Activated naive CD4-positive, alpha-beta T cell treated with anti-CD3 and anti-CD28 coated beads, Interleukin-2, amount 50 U/mL, for 24 hours (primary cell): ENCODE measurements around the gene TMEM121.

ENCODE experiments used
- H3K27ac Mint-ChIP-seq: one replicate; pipeline ENCODE4 v1.8.0; 2021; ENCODE audit warnings: mild to moderate bottlenecking, mixed read lengths
- H3K27me3 Mint-ChIP-seq: one replicate; pipeline ENCODE4 v1.8.0; 2021; ENCODE audit warnings: mixed read lengths
- H3K36me3 Mint-ChIP-seq: one replicate; pipeline ENCODE4 v1.8.0; 2021; ENCODE audit warnings: mixed read lengths
- H3K4me1 Mint-ChIP-seq: one replicate; pipeline ENCODE4 v1.8.0; 2021; ENCODE audit warnings: mixed read lengths
- H3K4me3 Mint-ChIP-seq: one replicate; pipeline ENCODE4 v1.8.0; 2021; ENCODE audit warnings: mild to moderate bottlenecking, mixed read lengths
- H3K9me3 Mint-ChIP-seq: one replicate; pipeline ENCODE4 v1.8.0; 2021; ENCODE audit warnings: mixed read lengths

Gene TMEM121

GRCh38 chr14:105501504-105502291 is 24.7 kb upstream of the TMEM121 start:
- Mint-ChIP-seq H3K4me3 (no peak overlapping the region), H3K27me3 (no peaks in the 10 kb centered on the region), H3K27ac (no peak overlapping the region), H3K36me3 (no peaks in the 10 kb centered on the region), H3K4me1 (no peaks in the 10 kb centered on the region), H3K9me3 (no peaks in the 10 kb centered on the region)

GRCh38 chr14:105502446-105503295 is 23.7 kb upstream of the TMEM121 start:
- Mint-ChIP-seq H3K9me3 (no peaks in the 10 kb centered on the region), H3K27me3 (peaks cover 2% of the 10 kb centered on the region), H3K4me3 (no peak overlapping the region), H3K36me3 (no peaks in the 10 kb centered on the region), H3K4me1 (peaks cover under 1% of the 10 kb centered on the region), H3K27ac (no peak overlapping the region)

- no peaks in the 10 kb centered on the region for H3K36me3 Mint-ChIP-seq
- H3K4me1 Mint-ChIP-seq: peaks cover 4% of the 10 kb centered on the region
- H3K27ac Mint-ChIP-seq: no peak overlapping the region
- peaks cover 6% of the 10 kb centered on the region for H3K27me3 Mint-ChIP-seq
- H3K4me3 Mint-ChIP-seq: no peak overlapping the region
- H3K9me3 Mint-ChIP-seq: no peaks in the 10 kb centered on the region
Measured at GRCh38 chr14:105503296-105503640, 23.1 kb upstream of the TMEM121 start.

GRCh38 chr14:105503935-105504692 is 22.3 kb upstream of the TMEM121 start:
- Mint-ChIP-seq H3K27ac (no peak overlapping the region), H3K4me3 (no peak overlapping the region), H3K36me3 (no peaks in the 10 kb centered on the region), H3K9me3 (no peaks in the 10 kb centered on the region), H3K27me3 (peaks cover 11% of the 10 kb centered on the region), H3K4me1 (peaks cover 4% of the 10 kb centered on the region)

GRCh38 chr14:105505101-105505500 is 21.3 kb upstream of the TMEM121 start:
- H3K27me3 Mint-ChIP-seq: peaks cover 11% of the 10 kb centered on the region
- H3K4me3 Mint-ChIP-seq: no peak overlapping the region
- H3K9me3 Mint-ChIP-seq: no peaks in the 10 kb centered on the region
- peaks cover 4% of the 10 kb centered on the region for H3K4me1 Mint-ChIP-seq
- H3K27ac Mint-ChIP-seq: no peak overlapping the region
- no peaks in the 10 kb centered on the region for H3K36me3 Mint-ChIP-seq

GRCh38 chr14:105507247-105507646 is 19.1 kb upstream of the TMEM121 start:
- no peak overlapping the region for H3K4me3 Mint-ChIP-seq
- peaks cover 4% of the 10 kb centered on the region for H3K4me1 Mint-ChIP-seq
- no peaks in the 10 kb centered on the region for H3K9me3 Mint-ChIP-seq
- H3K36me3 Mint-ChIP-seq: no peaks in the 10 kb centered on the region
- H3K27ac Mint-ChIP-seq: no peak overlapping the region
- peaks cover 14% of the 10 kb centered on the region for H3K27me3 Mint-ChIP-seq

GRCh38 chr14:105508069-105508468 is 18.3 kb upstream of the TMEM121 start:
- Mint-ChIP-seq H3K9me3 (no peaks in the 10 kb centered on the region), H3K36me3 (no peaks in the 10 kb centered on the region), H3K4me1 (peaks cover 4% of the 10 kb centered on the region), H3K27ac (peak overlapping the region; percentile 49), H3K4me3 (no peak overlapping the region), H3K27me3 (peaks cover 14% of the 10 kb centered on the region)

- Mint-ChIP-seq H3K4me1 (peaks cover 4% of the 10 kb centered on the region), H3K36me3 (no peaks in the 10 kb centered on the region), H3K27me3 (peaks cover 17% of the 10 kb centered on the region), H3K27ac (peak overlapping the region; percentile 23), H3K4me3 (no peak overlapping the region), H3K9me3 (no peaks in the 10 kb centered on the region)
Measured at GRCh38 chr14:105508601-105509000, 17.8 kb upstream of the TMEM121 start.

- Mint-ChIP-seq H3K9me3 (no peaks in the 10 kb centered on the region), H3K4me3 (no peak overlapping the region), H3K27ac (no peak overlapping the region), H3K27me3 (peaks cover 6% of the 10 kb centered on the region), H3K36me3 (no peaks in the 10 kb centered on the region), H3K4me1 (no peaks in the 10 kb centered on the region)
Measured at GRCh38 chr14:105517096-105517495, 9.3 kb upstream of the TMEM121 start.

- H3K4me3 Mint-ChIP-seq: no peak overlapping the region
- peaks cover 8% of the 10 kb centered on the region for H3K27me3 Mint-ChIP-seq
- H3K36me3 Mint-ChIP-seq: no peaks in the 10 kb centered on the region
- H3K27ac Mint-ChIP-seq: no peak overlapping the region
- H3K4me1 Mint-ChIP-seq: no peaks in the 10 kb centered on the region
- no peaks in the 10 kb centered on the region for H3K9me3 Mint-ChIP-seq
Measured at GRCh38 chr14:105519946-105520698, 6.3 kb upstream of the TMEM121 start.

GRCh38 chr14:105525326-105525725 is 1.1 kb upstream of the TMEM121 start:
- no peaks in the 10 kb centered on the region for H3K9me3 Mint-ChIP-seq

GRCh38 chr14:105526776-105527380 is 495 bp downstream of the TMEM121 start:
- peak overlapping the region; percentile 79 for H3K4me3 Mint-ChIP-seq
- peaks cover 5% of the 10 kb centered on the region for H3K4me1 Mint-ChIP-seq
- H3K27me3 Mint-ChIP-seq: peaks cover 4% of the 10 kb centered on the region
- no peak overlapping the region for H3K27ac Mint-ChIP-seq
- H3K36me3 Mint-ChIP-seq: no peaks in the 10 kb centered on the region
- H3K9me3 Mint-ChIP-seq: no peaks in the 10 kb centered on the region

More at GRCh38 chr14:105525326-105525725, 1.1 kb upstream of the TMEM121 start:
- Mint-ChIP-seq H3K27ac (no peak overlapping the region), H3K4me3 (no peak overlapping the region), H3K27me3 (peaks cover 4% of the 10 kb centered on the region), H3K4me1 (peaks cover 5% of the 10 kb centered on the region), H3K36me3 (no peaks in the 10 kb centered on the region)

GRCh38 chr14:105527381-105527825 is 1.0 kb downstream of the TMEM121 start:
- H3K4me1 Mint-ChIP-seq: peaks cover 5% of the 10 kb centered on the region
- H3K27ac Mint-ChIP-seq: peak overlapping the region; percentile 30
- peaks cover 4% of the 10 kb centered on the region for H3K27me3 Mint-ChIP-seq
- H3K4me3 Mint-ChIP-seq: peak overlapping the region; percentile 79
- no peaks in the 10 kb centered on the region for H3K9me3 Mint-ChIP-seq
- no peaks in the 10 kb centered on the region for H3K36me3 Mint-ChIP-seq

GRCh38 chr14:105527826-105528585 is 1.6 kb downstream of the TMEM121 start:
- peak overlapping the region; percentile 79 for H3K4me3 Mint-ChIP-seq
- no peaks in the 10 kb centered on the region for H3K36me3 Mint-ChIP-seq
- H3K4me1 Mint-ChIP-seq: peaks cover 5% of the 10 kb centered on the region
- peaks cover 3% of the 10 kb centered on the region for H3K27me3 Mint-ChIP-seq
- H3K27ac Mint-ChIP-seq: peak overlapping the region; percentile 30
- no peaks in the 10 kb centered on the region for H3K9me3 Mint-ChIP-seq
